NCI-H2227 treated with DMSO at 0.1 percent for 48 hours (cell line): ENCODE measurements around the gene DLG1.

Experiments
- DNase-seq: peaks from one replicate; lab custom pipeline; 2025; lab: John Stamatoyannopoulos, UW

The DLG1 gene

GRCh38 chr3:197298341-197298944 lies at the start of gene DLG1:
Gene DLG1 (minus strand): TSS chr3:197298612. CDS start chr3:197297204, 1,408 bp downstream.
- DNase-seq, result peak; percentile 89

DNA sequence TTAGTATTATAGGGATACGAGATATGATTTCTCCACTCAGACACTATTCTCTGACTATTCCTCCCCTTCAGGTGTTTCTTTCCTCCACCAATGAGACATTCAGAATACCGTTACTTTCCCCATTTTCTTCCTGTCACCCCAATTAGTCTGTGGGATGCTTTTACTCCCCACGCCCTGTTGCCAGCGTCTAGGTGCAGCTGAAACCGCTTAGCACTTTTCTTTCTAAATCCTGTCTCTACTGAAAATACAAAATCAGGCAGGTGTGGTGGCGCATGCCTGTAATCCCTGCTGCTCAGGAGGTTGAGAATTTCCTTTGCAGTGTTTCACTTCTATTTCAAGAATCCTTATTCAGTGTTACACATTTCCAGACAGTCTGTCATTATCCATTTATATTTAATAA lies 49.6 kb upstream of the DLG1 start:
- no peak for DNase-seq

- no peak for DNase-seq
These were observed 47.0 kb upstream of the DLG1 start for GRCh38 chr3:197345390-197345789.

GRCh38 chr3:197344582-197345318 lies 46.3 kb upstream of the DLG1 start:
- DNase-seq, result no peak

GRCh38 chr3:197343656-197344408 lies 45.4 kb upstream of the DLG1 start:
- no peak for DNase-seq

DNA sequence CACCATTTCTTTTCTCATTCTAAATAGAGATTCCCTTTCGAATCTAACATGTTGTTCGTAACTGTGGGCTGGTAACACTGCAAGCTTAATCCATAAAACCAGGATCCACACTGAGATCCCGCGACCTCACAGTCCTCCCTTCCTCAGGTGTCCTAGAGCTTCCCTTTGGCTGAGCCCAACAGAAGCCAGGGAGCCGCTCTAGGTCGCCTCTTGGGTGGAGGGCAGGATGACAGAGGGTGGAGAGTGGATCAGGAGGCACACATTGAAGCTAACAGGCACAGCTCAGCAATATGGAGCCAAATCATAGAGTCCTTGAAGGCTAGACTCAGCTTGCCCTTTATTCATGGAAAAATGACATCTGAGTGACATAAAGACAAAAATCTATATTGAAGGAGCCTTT lies 44.7 kb upstream of the DLG1 start:
- DNase-seq, result no peak

DNA sequence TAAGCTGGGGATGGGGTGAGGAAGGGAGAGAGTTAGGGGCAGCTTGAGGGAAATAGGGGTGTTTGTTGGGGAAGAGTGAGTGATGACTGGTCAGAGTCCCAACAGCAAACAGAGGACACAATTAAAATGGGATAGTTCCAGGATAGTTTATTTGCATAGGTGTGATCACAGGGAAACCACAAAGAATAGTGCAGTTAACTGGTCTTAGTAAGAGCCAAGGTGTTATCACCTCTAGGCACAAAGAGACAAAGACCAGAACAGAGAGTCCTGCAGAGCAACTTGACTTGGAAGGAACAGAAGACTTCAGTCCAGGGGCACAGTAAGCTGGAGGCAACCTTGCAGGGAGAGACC lies 42.1 kb upstream of the DLG1 start:
- DNase-seq, result no peak

GRCh38 chr3:197339841-197340520 lies 41.6 kb upstream of the DLG1 start:
- peak; percentile 71 for DNase-seq

DNA sequence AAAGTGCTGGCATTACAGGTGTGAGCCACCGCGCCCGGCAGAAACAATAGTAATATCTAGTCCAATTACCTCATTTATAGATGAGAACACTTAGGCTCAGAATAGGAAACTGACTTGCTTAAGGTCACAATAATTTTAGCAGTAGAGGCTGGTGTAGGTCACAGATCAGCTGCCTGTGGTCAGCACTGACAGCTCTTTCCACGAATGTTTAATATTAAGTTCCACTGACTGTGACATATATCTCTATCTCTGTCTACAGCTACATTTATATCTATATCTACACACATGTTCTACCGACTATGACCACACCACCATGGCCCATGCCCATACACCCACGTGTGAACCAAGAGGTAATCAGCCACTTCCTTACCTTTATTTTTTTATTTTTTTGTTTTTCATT lies 40.2 kb upstream of the DLG1 start:
- DNase-seq, result no peak

GRCh38 chr3:197337656-197338055 lies 39.2 kb upstream of the DLG1 start:
- no peak for DNase-seq

DNA sequence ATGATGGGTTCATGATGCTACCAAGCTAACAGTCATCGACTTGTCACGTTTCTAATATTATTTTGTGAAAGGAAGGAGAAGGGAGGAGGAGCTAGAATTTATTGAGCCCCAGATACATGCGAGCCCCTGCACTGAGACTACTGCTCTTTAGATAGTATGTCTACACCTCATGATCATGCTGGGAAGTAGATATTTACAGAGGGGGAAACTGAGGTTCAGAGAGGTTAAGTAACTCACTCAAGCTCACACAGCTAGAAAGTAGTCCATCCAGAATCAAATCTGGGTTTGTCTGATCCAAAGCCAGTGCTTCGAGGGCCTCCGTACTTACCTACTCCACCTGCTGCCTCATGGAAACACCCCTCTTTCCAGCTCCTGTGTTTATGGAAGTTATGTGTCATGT lies 38.8 kb upstream of the DLG1 start:
- DNase-seq, result no peak

GRCh38 chr3:197336348-197336747 lies 37.9 kb upstream of the DLG1 start:
- no peak for DNase-seq

DNA sequence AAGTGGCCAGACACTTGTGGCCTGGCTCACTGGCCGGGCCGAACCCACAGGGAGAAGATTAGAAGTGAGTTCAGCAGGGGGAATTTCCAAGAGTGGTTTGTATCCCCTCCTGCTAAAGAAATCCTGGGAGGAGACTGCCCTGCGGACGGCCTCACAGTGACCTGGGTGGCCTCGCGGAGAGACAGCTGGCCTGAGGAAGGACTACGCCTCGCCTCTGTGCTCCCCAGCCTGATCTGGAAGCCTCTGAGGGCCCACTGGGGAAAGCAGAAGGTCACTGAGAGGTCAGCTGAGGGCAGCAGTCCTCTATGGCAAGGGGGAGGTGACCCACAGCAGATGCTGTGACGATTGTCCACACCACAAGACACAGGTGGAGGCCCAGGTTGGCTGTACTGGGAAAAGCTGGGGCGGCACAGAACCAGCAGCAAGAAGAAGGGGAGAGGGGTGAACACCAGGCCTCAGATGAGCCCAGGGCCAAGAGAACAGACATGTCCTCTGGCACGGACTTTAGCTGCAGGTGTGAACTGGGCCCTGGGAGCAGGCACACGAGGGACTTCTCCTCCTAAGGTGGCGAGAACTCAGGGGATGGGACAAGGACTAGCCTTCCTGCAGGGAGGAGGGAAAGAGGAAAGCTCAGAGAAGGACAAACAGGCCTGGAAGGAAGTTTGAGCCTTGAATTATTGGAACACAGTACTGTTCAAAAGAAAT lies 37.2 kb upstream of the DLG1 start:
- no peak for DNase-seq

DNA sequence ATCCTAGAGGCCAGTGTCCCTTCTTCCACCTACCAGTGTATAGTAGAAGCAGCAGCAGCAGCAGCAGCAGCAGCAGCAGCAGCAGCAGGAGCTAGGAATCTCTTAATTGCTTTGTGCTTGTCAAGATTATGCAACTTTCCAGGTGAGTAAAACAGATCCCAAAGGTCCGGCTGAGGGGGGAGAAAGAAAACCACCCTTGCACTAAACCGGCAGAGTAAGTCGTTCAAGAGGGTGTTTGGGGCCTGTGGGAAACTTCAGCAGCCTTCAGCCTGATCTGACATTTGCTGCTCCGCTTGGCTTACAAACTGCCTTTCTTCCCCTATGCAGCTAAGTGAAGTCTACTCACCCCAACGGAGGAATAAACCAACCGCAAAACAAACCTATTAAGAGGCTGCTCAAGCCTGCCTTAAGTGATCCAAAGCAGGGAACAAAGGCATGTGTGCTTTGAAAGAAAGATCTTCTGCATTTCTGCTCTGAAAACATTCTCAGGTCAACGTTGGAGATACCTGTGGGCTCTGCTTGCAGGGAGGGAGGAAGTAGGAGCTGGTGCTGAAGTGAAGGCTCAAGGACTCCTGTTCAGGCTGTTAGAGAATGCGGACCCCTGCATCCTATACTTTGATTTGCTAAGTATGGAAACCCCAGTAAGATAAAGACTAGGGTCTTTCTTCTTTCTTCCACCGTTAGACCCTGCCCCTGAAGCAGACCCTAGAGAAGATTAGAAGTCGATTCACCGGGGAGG lies 35.7 kb upstream of the DLG1 start:
- DNase-seq, result no peak

DNA sequence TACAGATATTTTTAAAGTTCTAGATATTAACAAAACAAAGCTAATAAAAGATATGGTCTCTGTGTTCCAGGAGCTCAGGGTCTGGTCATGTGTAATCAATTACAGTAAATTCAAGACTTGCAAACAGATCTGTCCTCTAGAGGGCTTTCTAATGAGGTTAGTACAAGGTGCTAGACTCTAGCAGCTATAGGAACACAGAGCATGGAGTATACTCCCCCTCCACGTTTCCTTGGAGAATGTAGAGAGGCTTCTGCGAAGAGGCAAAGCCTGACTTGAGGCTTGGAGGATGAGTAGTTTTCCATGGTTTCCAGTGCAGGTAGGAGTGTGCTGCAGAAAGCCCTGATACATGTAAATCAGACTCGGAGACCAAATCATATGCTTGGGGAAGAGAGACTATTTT lies 32.7 kb upstream of the DLG1 start:
- DNase-seq, result no peak

- DNase-seq, result no peak
These were observed 31.0 kb upstream of the DLG1 start for GRCh38 chr3:197329382-197329781.

DNA sequence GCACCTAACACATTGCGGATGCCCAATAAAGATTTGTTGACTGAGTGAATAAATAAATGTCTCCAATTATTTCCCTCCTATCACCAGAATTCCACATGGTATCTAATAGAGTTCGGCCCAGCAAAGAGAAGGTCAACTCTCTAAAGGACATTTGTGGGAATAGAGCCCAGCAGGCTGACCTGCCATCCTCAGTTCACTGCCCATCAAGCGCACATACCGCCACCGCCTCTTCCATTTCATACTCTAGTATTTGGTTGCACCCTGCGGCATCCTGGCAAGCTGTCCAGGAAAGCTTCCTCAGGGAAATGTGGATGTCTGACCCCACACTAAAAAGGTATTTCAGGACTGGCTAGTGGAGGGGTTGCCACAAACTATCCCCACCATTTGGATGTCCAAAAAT lies 29.8 kb upstream of the DLG1 start:
- DNase-seq, result no peak

DNA sequence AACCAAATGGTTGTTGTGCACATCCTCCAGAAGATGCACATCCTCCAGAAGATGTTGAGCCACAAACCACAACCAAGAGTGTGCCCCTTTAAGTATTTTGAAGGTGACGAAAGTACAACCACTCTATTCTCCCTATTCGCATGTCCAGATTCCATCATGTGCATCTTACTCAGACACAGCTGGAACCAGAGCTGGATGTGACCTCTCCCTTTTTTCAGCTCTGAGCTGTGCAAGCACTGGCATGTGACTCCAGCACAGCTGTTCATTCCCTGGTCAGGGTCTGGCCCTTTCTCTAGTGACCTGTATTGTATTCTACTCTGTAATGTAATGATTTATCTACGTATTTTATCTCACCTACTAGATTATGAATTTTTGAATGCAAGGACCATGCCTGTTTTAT lies 29.3 kb upstream of the DLG1 start:
- DNase-seq, result no peak

- DNase-seq, result no peak
These were observed 27.4 kb upstream of the DLG1 start for GRCh38 chr3:197325773-197326172.

- no peak for DNase-seq
These were observed 23.7 kb upstream of the DLG1 start for GRCh38 chr3:197322149-197322548.

GRCh38 chr3:197320582-197320981 lies 22.2 kb upstream of the DLG1 start:
- DNase-seq, result no peak
